Breast epithelium (tissue), 3 donors: Measurements from ENCODE around the gene C2orf49.

Source experiments
- CTCF ChIP-seq, 3 donors: fragments of 450-650 bp; IDR thresholded peaks; one replicate each; pipeline ENCODE4 v1.5.1; 2016 to 2017; ENCODE audit warnings: antibody characterized with exemption in 3 of 3, mild to moderate bottlenecking in 3 of 3, moderate library complexity in 3 of 3
- POLR2A ChIP-seq: fragments of 450-650 bp; IDR thresholded peaks from one replicate; pipeline ENCODE4 v1.6.1; 2016; ENCODE audit warnings: antibody characterized with exemption, mild to moderate bottlenecking, moderate library complexity

GRCh38 chr2:105291981-105292380 lies 45.4 kb upstream of the C2orf49 start:
- TF ChIP-seq CTCF (IDR thresholded peaks at IDR 0.05), result no peak
- no peak for TF ChIP-seq POLR2A
